ENCODE data around the gene STYXL1.

DNA sequence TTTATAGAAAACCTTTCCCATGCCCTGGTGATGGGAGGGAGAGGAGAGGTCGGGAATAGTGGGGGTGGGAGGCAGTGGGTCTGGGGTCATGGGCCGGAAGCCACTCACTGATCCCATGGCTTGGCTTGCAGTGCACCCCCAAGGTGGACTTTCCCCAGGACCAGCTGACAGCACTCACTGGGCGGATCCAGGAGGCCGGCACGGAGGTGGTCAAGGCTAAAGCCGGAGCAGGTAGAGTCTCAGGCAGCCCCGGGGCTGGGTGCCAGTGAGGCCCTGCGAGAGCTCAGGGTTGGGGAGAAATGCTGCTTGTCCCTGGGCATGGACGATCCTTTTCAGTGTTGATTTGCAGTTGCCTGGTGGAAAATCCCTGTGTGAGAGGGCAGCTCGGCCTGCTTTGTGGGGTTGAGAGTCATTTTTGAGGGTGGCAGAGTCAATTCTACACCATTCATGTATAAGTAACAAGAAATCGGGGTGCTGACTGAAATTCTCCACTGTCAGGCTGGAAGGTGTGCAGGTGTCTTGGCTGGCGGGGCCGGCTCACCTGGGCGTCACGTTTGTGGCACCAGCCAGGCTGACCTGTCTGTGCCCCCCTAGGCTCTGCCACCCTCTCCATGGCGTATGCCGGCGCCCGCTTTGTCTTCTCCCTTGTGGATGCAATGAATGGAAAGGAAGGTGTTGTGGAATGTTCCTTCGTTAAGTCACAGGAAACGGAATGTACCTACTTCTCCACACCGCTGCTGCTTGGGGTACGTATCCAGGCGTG, 16.6 kb upstream of the STYXL1 start:
- TF ChIP-seq, protein P1, sequence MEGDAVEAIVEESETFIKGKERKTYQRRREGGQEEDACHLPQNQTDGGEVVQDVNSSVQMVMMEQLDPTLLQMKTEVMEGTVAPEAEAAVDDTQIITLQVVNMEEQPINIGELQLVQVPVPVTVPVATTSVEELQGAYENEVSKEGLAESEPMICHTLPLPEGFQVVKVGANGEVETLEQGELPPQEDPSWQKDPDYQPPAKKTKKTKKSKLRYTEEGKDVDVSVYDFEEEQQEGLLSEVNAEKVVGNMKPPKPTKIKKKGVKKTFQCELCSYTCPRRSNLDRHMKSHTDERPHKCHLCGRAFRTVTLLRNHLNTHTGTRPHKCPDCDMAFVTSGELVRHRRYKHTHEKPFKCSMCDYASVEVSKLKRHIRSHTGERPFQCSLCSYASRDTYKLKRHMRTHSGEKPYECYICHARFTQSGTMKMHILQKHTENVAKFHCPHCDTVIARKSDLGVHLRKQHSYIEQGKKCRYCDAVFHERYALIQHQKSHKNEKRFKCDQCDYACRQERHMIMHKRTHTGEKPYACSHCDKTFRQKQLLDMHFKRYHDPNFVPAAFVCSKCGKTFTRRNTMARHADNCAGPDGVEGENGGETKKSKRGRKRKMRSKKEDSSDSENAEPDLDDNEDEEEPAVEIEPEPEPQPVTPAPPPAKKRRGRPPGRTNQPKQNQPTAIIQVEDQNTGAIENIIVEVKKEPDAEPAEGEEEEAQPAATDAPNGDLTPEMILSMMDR (IDR thresholded peaks at IDR 0.05; ENCODE audit: insufficient read depth, low read depth, low read length), result no peak
- TF ChIP-seq EZH2 (IDR thresholded peaks at IDR 0.05; ENCODE audit: insufficient read depth, low read length), result no peak

All from astrocyte (in vitro differentiated cells and primary cell).